OCI-LY7 (cell line): ENCODE results near the gene RPL37.

Source experiments
- CTCF ChIP-seq: fragments of 200-600 bp; sonication (generic); conservative IDR thresholded peaks from 2 replicates; pipeline ENCODE4 v1.5.1; 2014; ENCODE audit warnings: mild to moderate bottlenecking, antibody characterized with exemption, low read length, moderate library complexity, mixed read lengths
- EZH2phosphoT487 ChIP-seq: fragments of 200-600 bp; sonication (generic); IDR thresholded peaks from 2 replicates; pipeline ENCODE4 v1.6.1; 2018; ENCODE audit warnings: low read depth, borderline replicate concordance, mild to moderate bottlenecking, mixed run types, antibody characterized with exemption, low read length, moderate library complexity, mixed read lengths

DNA sequence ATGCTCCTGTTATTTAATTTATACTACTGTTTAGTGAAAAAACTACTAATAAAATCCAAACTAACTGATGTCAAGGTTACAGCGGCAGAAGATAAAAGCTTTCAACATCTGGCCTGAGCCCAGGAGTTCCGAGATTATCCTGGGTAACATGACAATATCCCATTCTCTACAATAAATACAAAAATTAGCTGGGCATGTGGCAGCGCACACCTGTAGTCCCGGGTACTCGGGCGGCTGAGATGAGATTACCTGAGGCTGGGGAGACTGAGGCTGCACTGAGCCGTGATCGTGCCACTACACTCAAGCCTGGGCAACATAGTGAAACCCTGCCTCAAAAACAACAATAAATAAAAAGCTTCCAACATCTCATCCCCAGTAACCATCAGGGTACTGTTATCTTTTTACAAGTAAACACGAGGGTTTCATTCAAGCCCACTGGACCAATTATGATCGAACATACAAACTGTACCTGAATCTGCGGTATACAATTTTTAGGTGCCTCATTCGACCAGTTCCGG lies 1.3 kb downstream of the RPL37 start:
- no peak for TF ChIP-seq EZH2phosphoT487
- TF ChIP-seq CTCF, result no peak
